GM19035 (cell line): ENCODE results near the gene GALNTL6.
A peak's percentile ranks its signal among the peaks of the same experiment; 100 is the strongest.
"Not testable (repeated sequence)": the region's sequence is repeated elsewhere in the genome, so short reads cannot be mapped to it uniquely, and the experiment has no call there.

Experiments used
- ATAC-seq: cut with Tn5 transposase; IDR thresholded peaks from one replicate; pipeline ENCODE4 v1.9.1; 2021; ENCODE audit not compliant: unreplicated experiment

GALNTL6 gene

DNA sequence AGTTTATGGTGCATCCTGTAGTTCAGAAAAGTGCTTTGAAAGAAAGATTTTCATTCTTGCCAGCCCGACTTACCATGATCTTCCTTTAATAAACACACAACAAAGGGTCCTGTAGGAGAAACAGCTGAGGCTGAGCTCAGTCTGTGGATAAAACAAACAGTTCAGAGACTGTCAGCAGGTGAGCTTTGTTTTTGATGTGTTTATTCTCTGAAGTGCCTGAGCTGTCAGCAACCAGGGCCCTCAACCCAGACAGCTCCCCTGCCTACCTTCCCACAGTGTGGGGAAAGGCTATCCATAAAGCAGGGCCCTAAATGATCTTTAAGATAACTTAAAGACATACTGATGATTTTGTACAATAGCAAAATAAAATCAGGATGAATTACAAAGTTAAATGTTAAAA is 896.2 kb downstream of the GALNTL6 start:
- no peak for ATAC-seq

DNA sequence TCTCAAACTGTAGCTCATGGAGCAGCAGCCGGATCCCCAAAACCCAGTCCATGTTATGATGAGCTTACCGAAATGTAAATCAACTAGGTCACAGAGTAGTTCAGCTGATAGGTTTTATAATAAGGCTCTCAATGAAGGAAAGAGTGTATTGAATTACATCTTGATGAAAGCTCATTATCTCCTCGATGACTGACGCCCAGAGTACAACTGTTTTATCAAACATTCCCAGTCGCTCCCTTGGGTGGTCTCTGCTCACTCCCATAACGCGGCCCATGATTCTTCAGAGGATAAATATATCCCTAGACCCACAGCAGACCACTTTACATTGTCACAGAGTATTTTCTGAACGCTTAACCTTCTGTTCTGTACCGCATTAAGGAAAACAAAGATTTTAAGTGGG is 903.1 kb downstream of the GALNTL6 start:
- no peak for ATAC-seq

DNA sequence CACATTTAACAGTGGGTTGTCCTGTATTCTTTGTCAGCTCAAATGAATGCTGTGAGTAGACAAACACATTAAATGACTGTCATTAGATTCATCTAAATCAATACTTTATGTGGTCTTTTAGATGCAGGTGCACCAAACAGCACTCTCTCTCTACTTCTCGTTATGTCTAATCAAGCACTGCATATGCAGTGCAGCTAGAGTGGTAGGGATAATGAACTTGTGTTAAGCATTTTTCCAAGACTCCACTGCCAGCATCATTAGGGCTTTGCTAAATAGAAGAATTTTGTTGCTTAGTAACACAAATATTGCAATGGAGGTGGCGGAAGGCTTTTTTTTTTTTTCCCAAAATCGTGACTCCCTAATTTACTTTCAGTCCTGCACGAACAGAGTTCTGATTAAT is 908.5 kb downstream of the GALNTL6 start:
- no peak for ATAC-seq

- ATAC-seq, result no peak
Measured at GRCh38 chr4:172725581-172725980, 912.4 kb downstream of the GALNTL6 start.

- ATAC-seq, result no peak
Measured at GRCh38 chr4:172726001-172726423, 912.8 kb downstream of the GALNTL6 start.

GRCh38 chr4:172727631-172728030 is 914.4 kb downstream of the GALNTL6 start:
- ATAC-seq, result no peak

GRCh38 chr4:172733645-172734044 is 920.4 kb downstream of the GALNTL6 start:
- not testable (repeated sequence) for ATAC-seq

DNA sequence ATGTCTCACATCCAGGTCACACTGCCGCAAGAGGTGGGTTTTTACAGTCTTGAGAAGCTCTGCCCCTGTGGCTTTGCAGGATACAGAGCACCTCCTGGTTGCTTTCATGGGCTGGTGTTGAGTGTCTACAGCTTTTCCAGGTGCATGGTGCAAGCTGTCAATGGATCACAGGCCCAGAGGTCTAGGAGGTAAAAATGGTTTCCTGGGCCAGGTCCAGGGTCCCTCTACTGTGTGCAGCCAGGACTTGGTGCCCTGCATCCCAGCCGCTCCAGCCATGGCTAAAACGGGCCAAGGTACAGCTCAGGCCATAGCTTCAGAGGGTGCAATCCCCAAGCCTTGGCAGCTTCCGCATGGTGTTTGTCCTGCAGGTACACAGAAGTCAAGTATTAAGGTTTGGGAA is 921.4 kb downstream of the GALNTL6 start:
- ATAC-seq, result no peak

- no peak for ATAC-seq
Measured at GRCh38 chr4:172736046-172736445, 922.8 kb downstream of the GALNTL6 start.

GRCh38 chr4:172740434-172740833 is 927.2 kb downstream of the GALNTL6 start:
- peak; percentile 99 for ATAC-seq

- peak; percentile 99 for ATAC-seq
Measured at GRCh38 chr4:172750910-172751309, 937.7 kb downstream of the GALNTL6 start.

- ATAC-seq, result peak; percentile 13
Measured at GRCh38 chr4:172751550-172751949, 938.3 kb downstream of the GALNTL6 start.

DNA sequence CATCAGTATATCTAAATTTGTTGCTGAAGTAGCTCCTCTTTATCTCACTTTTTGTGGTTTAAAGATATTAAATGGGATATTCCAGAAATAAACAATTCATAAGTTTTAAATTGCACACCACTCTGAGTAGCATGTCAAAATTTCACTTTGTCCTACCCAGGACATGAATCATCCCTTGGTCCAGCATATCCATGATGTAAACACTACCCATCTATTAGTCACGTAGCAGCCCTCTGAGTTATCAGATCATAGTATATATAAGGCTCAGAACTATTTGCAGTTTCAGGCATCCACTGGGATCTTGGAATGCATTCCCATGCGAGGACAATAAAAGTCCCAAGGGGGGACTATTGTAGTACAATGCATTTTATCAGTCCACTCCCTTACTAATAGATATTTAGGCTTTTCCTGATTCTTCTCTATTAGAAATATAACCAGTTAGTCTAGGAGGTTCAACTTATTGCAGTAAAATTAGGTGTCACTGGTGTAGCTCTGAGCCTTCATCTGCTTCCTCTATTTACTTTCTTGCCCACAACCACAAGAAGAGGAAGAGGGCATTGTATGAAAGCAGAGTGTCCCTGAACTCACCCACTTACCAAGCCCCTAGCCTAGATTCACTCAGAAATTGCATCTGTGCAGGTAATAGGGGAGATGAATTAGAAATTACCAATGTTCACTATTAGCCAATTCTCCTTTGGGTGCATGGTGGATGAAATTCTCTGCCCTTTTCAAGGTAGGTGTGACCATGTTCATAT is 945.6 kb downstream of the GALNTL6 start:
- ATAC-seq, result no peak

- ATAC-seq, result no peak
Measured at GRCh38 chr4:172760512-172760911, 947.3 kb downstream of the GALNTL6 start.

DNA sequence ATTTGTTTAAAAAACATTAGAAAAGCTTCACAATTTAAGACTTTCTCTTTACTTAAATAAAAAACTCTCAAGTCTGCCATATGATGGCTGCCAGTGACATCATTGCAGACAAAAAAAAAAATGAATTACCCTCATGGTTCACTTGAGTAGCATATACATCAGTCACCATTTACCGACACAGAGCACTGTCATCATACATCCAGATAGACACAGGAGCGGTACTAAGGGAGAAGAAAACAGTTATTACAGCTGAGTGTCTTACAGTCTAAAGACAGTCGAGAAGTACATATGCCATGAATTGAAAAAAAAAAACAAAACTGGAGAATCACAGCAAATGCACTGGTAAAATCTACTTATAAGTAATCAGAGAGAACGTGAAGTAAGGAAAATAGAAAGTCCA is 949.7 kb downstream of the GALNTL6 start:
- no peak for ATAC-seq

DNA sequence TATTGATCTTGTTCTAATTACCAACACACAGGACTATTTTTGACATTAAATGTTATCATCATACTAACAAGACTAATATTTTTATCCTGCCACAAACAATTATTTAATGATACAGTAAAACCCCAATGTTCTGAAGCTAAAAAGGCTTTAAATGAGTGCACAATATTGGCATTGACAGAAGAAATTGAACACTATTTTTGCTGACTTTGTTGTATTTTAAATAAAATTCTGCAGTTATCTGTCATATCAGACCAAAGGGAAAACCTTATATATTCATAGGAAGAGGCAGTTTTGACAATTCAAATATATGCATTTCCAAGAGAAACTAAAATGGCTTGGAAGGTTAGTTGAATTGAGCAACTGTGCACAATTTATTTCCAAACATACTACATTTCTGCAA is 957.6 kb downstream of the GALNTL6 start:
- no peak for ATAC-seq

DNA sequence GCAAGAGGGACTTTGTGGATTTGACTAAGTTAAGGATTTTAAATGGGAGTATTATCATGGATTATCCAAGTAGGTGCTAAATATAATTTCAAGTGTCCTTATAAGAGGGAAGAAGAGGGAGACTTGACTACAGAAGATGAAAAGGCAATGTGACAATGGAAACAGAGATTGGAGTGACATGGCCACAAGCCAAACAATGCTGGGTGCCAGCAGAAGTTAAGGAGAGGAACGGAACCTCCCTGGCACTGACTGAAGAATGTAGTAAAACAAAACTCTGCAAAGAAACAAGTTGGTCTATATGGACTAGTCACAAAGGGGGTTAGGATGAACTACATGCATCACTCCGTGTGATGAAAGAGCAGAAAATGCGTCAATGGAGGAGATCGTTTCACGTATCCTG is 959.6 kb downstream of the GALNTL6 start:
- ATAC-seq, result no peak

GRCh38 chr4:172776203-172776861 is 963.1 kb downstream of the GALNTL6 start:
- ATAC-seq, result no peak

DNA sequence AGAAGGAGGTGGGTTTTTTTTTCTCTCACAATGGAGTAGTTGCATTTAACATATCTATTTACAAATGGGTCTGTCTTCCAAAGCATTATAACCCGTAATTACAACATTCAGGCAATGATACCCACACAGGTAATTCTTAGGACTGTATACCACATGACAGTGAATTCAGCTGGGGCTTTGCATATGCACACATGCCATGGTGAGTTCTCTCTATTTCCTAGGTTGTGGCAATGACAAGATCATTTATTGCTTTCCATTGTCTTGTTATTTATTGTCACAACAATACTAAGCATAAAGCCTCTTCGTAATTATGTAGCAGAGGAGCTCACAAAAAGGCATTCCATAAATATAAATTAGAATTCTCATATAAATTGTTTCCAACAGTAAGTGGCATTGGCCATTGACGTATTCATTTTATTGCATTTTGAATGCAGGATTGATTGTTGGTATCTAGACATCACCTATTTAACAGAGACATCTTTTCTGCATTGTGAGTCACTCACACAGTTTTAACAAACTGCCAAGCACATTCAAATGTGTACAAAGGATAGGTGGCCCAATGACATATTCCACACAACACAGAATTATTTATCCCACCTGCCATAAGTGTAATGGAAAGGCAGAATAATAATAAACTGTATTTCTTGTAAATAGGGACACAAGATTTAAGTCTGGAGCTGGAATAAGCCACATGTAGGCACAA is 964.7 kb downstream of the GALNTL6 start:
- ATAC-seq, result no peak

DNA sequence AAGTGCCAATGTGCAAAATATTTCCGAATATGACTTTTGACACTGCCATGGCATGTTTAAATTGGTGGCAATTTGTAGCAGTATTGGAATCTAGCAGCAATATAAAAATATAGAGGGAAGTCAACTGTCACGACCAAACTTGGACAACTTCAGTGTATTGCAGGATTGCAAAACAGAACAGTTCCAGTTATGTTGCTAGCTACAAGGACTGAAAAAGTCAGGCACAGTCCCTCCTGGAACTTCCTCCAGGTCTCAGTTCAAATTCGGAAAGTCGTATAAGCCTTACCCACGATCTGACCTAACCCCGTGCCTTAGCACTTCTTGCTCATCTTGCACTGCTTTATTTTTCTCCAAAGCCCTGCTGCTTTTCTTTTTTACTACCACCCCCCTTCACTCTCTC is 965.4 kb downstream of the GALNTL6 start:
- no peak for ATAC-seq

GRCh38 chr4:172780566-172781081 is 967.4 kb downstream of the GALNTL6 start:
- no peak for ATAC-seq

- ATAC-seq, result no peak
Measured at GRCh38 chr4:172785613-172786012, 972.4 kb downstream of the GALNTL6 start.
